WTC11 (cell line): ENCODE results near the gene ALAS1. TPM values are rescaled to one million over a fixed set of nuclear protein-coding genes. Genes with fewer than 3 reads are reported as not detected.

Experiments
- ATAC-seq: fragments of 200-7000 bp; cut with Tn5 transposase; 2 replicates; pipeline ENCODE4 v1.10.0; 2021; ENCODE audit warnings: mild to moderate bottlenecking, moderate library complexity
- CTCF ChIA-PET: fragments of 300-600 bp; sonication (Branson Sonifier 250); formaldehyde crosslinking; loops from one replicate; lab custom pipeline; 2021; ENCODE audit warnings: antibody characterized with exemption; lab: Charles Lee
- POLR2A ChIA-PET: fragments of 350-600 bp; sonication (Branson Sonifier 250); formaldehyde crosslinking; loops from one replicate; lab custom pipeline; 2021; ENCODE audit warnings: antibody characterized with exemption; lab: Charles Lee
- DNase-seq: peaks from one replicate; pipeline ENCODE4 v3.0.0; 2021; ENCODE audit warnings: low spot score
- H3K27ac Mint-ChIP-seq: 2 replicates; pipeline ENCODE4 v1.8.0; 2021; ENCODE audit warnings: mixed read lengths
- H3K27me3 Mint-ChIP-seq: 2 replicates; pipeline ENCODE4 v1.8.0; 2021; ENCODE audit warnings: low read depth, mild to moderate bottlenecking, moderate library complexity, mixed read lengths
- H3K36me3 Mint-ChIP-seq: 2 replicates; pipeline ENCODE4 v1.8.0; 2021; ENCODE audit warnings: mixed read lengths
- H3K4me1 Mint-ChIP-seq: 2 replicates; pipeline ENCODE4 v1.8.0; 2022; ENCODE audit warnings: mixed read lengths
- H3K4me3 Mint-ChIP-seq: 2 replicates; pipeline ENCODE4 v1.8.0; 2021; ENCODE audit warnings: mild to moderate bottlenecking, moderate library complexity, mixed read lengths
- H3K9me3 Mint-ChIP-seq: 2 replicates; pipeline ENCODE4 v1.8.0; 2021; ENCODE audit warnings: mixed read lengths
- ATF6 ChIP-seq: sonication (generic); formaldehyde crosslinking; IDR thresholded peaks from 2 replicates; pipeline ENCODE4 v1.8.1; 2023; ENCODE audit warnings: mild to moderate bottlenecking, missing genetic modification reagents
- E2F1 ChIP-seq: sonication (generic); formaldehyde crosslinking; IDR thresholded peaks from 2 replicates; pipeline ENCODE4 v1.8.0; 2022; ENCODE audit warnings: mild to moderate bottlenecking, missing genetic modification reagents
- JUN ChIP-seq: sonication (generic); formaldehyde crosslinking; IDR thresholded peaks from 2 replicates; pipeline ENCODE4 v1.8.0; 2023; ENCODE audit warnings: mild to moderate bottlenecking, missing genetic modification reagents
- MAX ChIP-seq: sonication (generic); formaldehyde crosslinking; IDR thresholded peaks from 2 replicates; pipeline ENCODE4 v1.8.0; 2022; ENCODE audit warnings: mild to moderate bottlenecking, missing genetic modification reagents
- MYBL2 ChIP-seq: sonication (generic); formaldehyde crosslinking; IDR thresholded peaks from 2 replicates; pipeline ENCODE4 v1.8.1; 2023; ENCODE audit warnings: mild to moderate bottlenecking, moderate library complexity, missing genetic modification reagents
- ZNF219 ChIP-seq: sonication (generic); formaldehyde crosslinking; IDR thresholded peaks from 2 replicates; pipeline ENCODE4 v1.8.0; 2023; ENCODE audit warnings: missing genetic modification reagents, mild to moderate bottlenecking, borderline replicate concordance
- ZNF423 ChIP-seq: fragments of 250-450 bp; sonication (Bioruptor Pico); IDR thresholded peaks from 2 replicates; pipeline ENCODE4 v2.1.2; 2022; ENCODE audit warnings: mild to moderate bottlenecking, moderate library complexity
- ZNF532 ChIP-seq: fragments of 250-450 bp; sonication (Bioruptor Pico); IDR thresholded peaks from 2 replicates; pipeline ENCODE4 v1.9.0; 2021; ENCODE audit warnings: mild to moderate bottlenecking, borderline replicate concordance
- total RNA-seq: library from RNA; stranded (reverse); gene quantifications from 3 replicates; pipeline ENCODE4 v1.2.3, GENCODE V29; 2021
- TF ChIP-seq, protein P1 (sequence below): sonication (generic); formaldehyde crosslinking; IDR thresholded peaks from 2 replicates; pipeline ENCODE4 v1.8.0; 2023; ENCODE audit warnings: missing genetic modification reagents
- TF ChIP-seq, protein P2 (sequence below): sonication (generic); formaldehyde crosslinking; conservative IDR thresholded peaks from 2 replicates; pipeline ENCODE4 v1.8.1; 2023; ENCODE audit warnings: mild to moderate bottlenecking, low read depth, missing genetic modification reagents, moderate library complexity

ALAS1 gene
- total RNA-seq, 1 experiment from 2014 or later: 39.1 TPM

- Mint-ChIP-seq H3K27me3 (no peaks in the 10 kb centered on the region), H3K27ac (no peak overlapping the region), H3K4me3 (no peak overlapping the region), H3K36me3 (peaks cover 13% of the 10 kb centered on the region), H3K4me1 (peaks cover 3% of the 10 kb centered on the region; the same call in 1 of the 2 replicates), H3K9me3 (no peaks in the 10 kb centered on the region)
- no peak for DNase-seq
- TF ChIP-seq ATF6 (CRISPR knock-in tag) (no peak), MYBL2 (CRISPR knock-in tag) (no peak), ZNF532 (CRISPR knock-in tag) (no peak), MAX (no peak), ZNF219 (CRISPR knock-in tag) (no peak), JUN (no peak)
- TF ChIP-seq, protein P1, sequence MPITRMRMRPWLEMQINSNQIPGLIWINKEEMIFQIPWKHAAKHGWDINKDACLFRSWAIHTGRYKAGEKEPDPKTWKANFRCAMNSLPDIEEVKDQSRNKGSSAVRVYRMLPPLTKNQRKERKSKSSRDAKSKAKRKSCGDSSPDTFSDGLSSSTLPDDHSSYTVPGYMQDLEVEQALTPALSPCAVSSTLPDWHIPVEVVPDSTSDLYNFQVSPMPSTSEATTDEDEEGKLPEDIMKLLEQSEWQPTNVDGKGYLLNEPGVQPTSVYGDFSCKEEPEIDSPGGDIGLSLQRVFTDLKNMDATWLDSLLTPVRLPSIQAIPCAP: no peak
- ATAC-seq: 0 out of 2 replicates have a peak, but pooled peaks have one; percentile 10
- ChIA-PET CTCF (interaction anchor here (0.5 to 11.5 kb wide), 6 partner anchors 8 to 220 kb away, joined by 4 to 222 read pairs (median 8); partner anchors contain the start of gene TWF2), POLR2A (interaction anchor here (1.5 kb wide), 1 partner anchor 51 kb away, joined by 3 read pairs; no protein-coding TSS in a partner anchor)
These were observed 28.4 kb downstream of the ALAS1 start for GRCh38 chr3:52226229-52226817.

GRCh38 chr3:52227117-52227516 lies 29.2 kb downstream of the ALAS1 start:
- Mint-ChIP-seq H3K27me3 (no peaks in the 10 kb centered on the region), H3K36me3 (peaks cover 13% of the 10 kb centered on the region), H3K27ac (no peak overlapping the region), H3K4me1 (peaks cover 3% of the 10 kb centered on the region; the same call in 1 of the 2 replicates), H3K4me3 (no peak overlapping the region), H3K9me3 (no peaks in the 10 kb centered on the region)
- ATAC-seq (no peak), DNase-seq (no peak)
- POLR2A ChIA-PET: no interaction called here
- CTCF ChIA-PET: interaction anchor here (0.5 to 1.6 kb wide), 8 partner anchors 11 to 231 kb away, joined by 3 to 9 read pairs (median 4); partner anchors contain the start of genes POC1A and TWF2
- no peak for TF ChIP-seq ZNF423 (CRISPR knock-in tag)
- TF ChIP-seq, protein P2, sequence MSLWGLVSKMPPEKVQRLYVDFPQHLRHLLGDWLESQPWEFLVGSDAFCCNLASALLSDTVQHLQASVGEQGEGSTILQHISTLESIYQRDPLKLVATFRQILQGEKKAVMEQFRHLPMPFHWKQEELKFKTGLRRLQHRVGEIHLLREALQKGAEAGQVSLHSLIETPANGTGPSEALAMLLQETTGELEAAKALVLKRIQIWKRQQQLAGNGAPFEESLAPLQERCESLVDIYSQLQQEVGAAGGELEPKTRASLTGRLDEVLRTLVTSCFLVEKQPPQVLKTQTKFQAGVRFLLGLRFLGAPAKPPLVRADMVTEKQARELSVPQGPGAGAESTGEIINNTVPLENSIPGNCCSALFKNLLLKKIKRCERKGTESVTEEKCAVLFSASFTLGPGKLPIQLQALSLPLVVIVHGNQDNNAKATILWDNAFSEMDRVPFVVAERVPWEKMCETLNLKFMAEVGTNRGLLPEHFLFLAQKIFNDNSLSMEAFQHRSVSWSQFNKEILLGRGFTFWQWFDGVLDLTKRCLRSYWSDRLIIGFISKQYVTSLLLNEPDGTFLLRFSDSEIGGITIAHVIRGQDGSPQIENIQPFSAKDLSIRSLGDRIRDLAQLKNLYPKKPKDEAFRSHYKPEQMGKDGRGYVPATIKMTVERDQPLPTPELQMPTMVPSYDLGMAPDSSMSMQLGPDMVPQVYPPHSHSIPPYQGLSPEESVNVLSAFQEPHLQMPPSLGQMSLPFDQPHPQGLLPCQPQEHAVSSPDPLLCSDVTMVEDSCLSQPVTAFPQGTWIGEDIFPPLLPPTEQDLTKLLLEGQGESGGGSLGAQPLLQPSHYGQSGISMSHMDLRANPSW (CRISPR knock-in tag): no peak
- no peak for TF ChIP-seq E2F1 (CRISPR knock-in tag)
